HepG2 (cell line): ENCODE measurements around the gene PKP4. TPM values are rescaled to one million over a fixed set of nuclear protein-coding genes. Genes with fewer than 3 reads are reported as not detected.
"Not testable (repeated sequence)": the region's sequence is repeated elsewhere in the genome, so short reads cannot be mapped to it uniquely, and the experiment has no call there.

ENCODE experiments used
- ATAC-seq: fragments of 200-7000 bp; cut with Tn5 transposase; 3 replicates; pipeline ENCODE4 v1.9.1; 2020; ENCODE audit warnings: mild to moderate bottlenecking, moderate library complexity
- BruUV-seq: library from RNA; stranded (reverse); fragments of 400-500 nt; replicated peaks from 2 replicates; lab custom pipeline; 2021; lab: Mats Ljungman, UMichigan
- CTCF ChIA-PET: fragments of 300-600 bp; formaldehyde crosslinking; extraction: SDS; loops from one replicate; lab custom pipeline; 2021; ENCODE audit warnings: low total read pairs, inconsistent platforms, low intra/inter-chr PET ratio; lab: Yijun Ruan, JAX
- POLR2A ChIA-PET: fragments of 350-600 bp; sonication (Branson Sonifier 250); formaldehyde crosslinking; loops from one replicate; lab custom pipeline; 2020; ENCODE audit warnings: antibody characterized with exemption, inconsistent platforms; lab: Yijun Ruan, JAX
- DNase-seq: peaks from one replicate; pipeline ENCODE4 v3.0.0-alpha.2; 2015; ENCODE audit warnings: low spot score
- FAIRE-seq: peaks from 3 replicates; lab custom pipeline; 2011; peaks lifted over from hg19 to GRCh38; lab: Jason Lieb, UNC
- H2AFZ ChIP-seq: one replicate; pipeline ENCODE4 v1.6.1; 2011; ENCODE audit warnings: low read length, inconsistent platforms
- H3K27ac ChIP-seq: fragments of 300-600 bp; 3 replicates; pipeline ENCODE4 v1.8.0; 2011; ENCODE audit warnings: mixed run types, mild to moderate bottlenecking, mixed read lengths, low read length, inconsistent platforms; ENCODE audit not compliant: insufficient read depth; ENCODE audit errors: extremely low read length
- H3K27me3 ChIP-seq, 2 experiments: fragments of 200-600 bp in 1 of 2; 2 replicates in 1 of 2; 3 replicates in 1 of 2; pipeline versions ENCODE4 v1.6.0 to v1.8.0; 2011; ENCODE audit warnings: low read length in 2 of 2, mild to moderate bottlenecking in 2 of 2, moderate library complexity in 2 of 2, inconsistent platforms in 1 of 2; ENCODE audit not compliant: insufficient read depth in 2 of 2, control insufficient read depth in 1 of 2
- H3K36me3 ChIP-seq, 2 experiments: fragments of 200-600 bp in 1 of 2; replicated peaks in 1 of 2; 2 replicates in 1 of 2; 3 replicates in 1 of 2; pipeline versions ENCODE4 v1.5.1 to v1.8.0; 2011; ENCODE audit warnings: low read length in 2 of 2, inconsistent platforms in 1 of 2; ENCODE audit not compliant: insufficient read depth in 2 of 2, control insufficient read depth in 1 of 2
- H3K4me1 ChIP-seq: 2 replicates; pipeline ENCODE4 v1.5.1; 2012; ENCODE audit warnings: low read length, inconsistent platforms; ENCODE audit not compliant: insufficient read depth
- H3K4me2 ChIP-seq: 2 replicates; pipeline ENCODE4 v1.6.0; 2011; ENCODE audit warnings: low read depth, low read length, inconsistent platforms
- H3K4me3 ChIP-seq, 3 experiments: fragments of 200-600 bp in 1 of 3; sonication (generic), shearing (Covaris generic) in 1 of 3; replicated peaks in 1 of 3; 2 replicates each; pipeline ENCODE4 v1.5.1; 2011 to 2016; ENCODE audit warnings: low read length in 3 of 3, inconsistent platforms in 2 of 3, low read depth in 2 of 3, mild to moderate bottlenecking in 2 of 3, control low read depth in 1 of 3, mixed read lengths in 1 of 3; ENCODE audit not compliant: insufficient read depth in 1 of 3
- H3K79me2 ChIP-seq: one replicate; pipeline ENCODE4 v1.6.1; 2011; ENCODE audit warnings: low read length, inconsistent platforms; ENCODE audit not compliant: insufficient read depth
- H3K9ac ChIP-seq: 2 replicates; pipeline ENCODE4 v1.6.0; 2011; ENCODE audit warnings: mild to moderate bottlenecking, low read depth, low read length, inconsistent platforms; ENCODE audit not compliant: insufficient read depth
- H3K9me3 ChIP-seq: 2 replicates; pipeline ENCODE4 v1.5.1; 2012; ENCODE audit warnings: mild to moderate bottlenecking, low read length
- H4K20me1 ChIP-seq: 2 replicates; pipeline ENCODE4 v1.6.0; 2011; ENCODE audit warnings: inconsistent platforms, mild to moderate bottlenecking, low read length, moderate library complexity; ENCODE audit not compliant: insufficient read depth
- AGO1 ChIP-seq: fragments of 200-400 bp; formaldehyde crosslinking; IDR thresholded peaks from 2 replicates; pipeline ENCODE4 v1.6.1; 2017; ENCODE audit warnings: mild to moderate bottlenecking, low read depth, low read length, moderate library complexity; ENCODE audit not compliant: poor library complexity, severe bottlenecking
- ATAD3A ChIP-seq: sonication (generic); formaldehyde crosslinking; IDR thresholded peaks from 2 replicates; pipeline ENCODE4 v1.4.0; 2020; ENCODE audit warnings: missing genetic modification reagents
- GABPB1 ChIP-seq: IDR thresholded peaks from 2 replicates; pipeline ENCODE4 v1.6.1; 2016; ENCODE audit warnings: mild to moderate bottlenecking, missing genetic modification reagents, moderate library complexity, missing compliant biosample characterization
- HNF4G ChIP-seq, 2 experiments: sonication (generic) in 1 of 2; formaldehyde crosslinking in 1 of 2; IDR thresholded peaks; 2 replicates each; pipeline versions ENCODE4 v1.4.0 to v1.6.1; 2011 to 2020; ENCODE audit warnings: borderline replicate concordance in 2 of 2, low read depth in 2 of 2, mild to moderate bottlenecking in 2 of 2, low read length in 1 of 2, missing genetic modification reagents in 1 of 2, moderate library complexity in 1 of 2
- MAFF ChIP-seq: IDR thresholded peaks from 2 replicates; pipeline ENCODE4 v1.6.1; 2011; ENCODE audit warnings: low read depth, low read length, improper control_type of control experiment
- MAFK ChIP-seq, 2 experiments: IDR thresholded peaks in 1 of 2; conservative IDR thresholded peaks in 1 of 2; 2 replicates each; pipeline ENCODE4 v1.6.1; 2011; ENCODE audit warnings: improper control_type of control experiment in 2 of 2, low read length in 2 of 2
- PRPF4 ChIP-seq: fragments of 200-400 bp; formaldehyde crosslinking; IDR thresholded peaks from 2 replicates; pipeline ENCODE4 v1.6.1; 2016; ENCODE audit warnings: low read length, low read depth; ENCODE audit not compliant: poor library complexity, severe bottlenecking
- RAD51 ChIP-seq: fragments of 450-650 bp; IDR thresholded peaks from 2 replicates; pipeline ENCODE4 v1.6.1; 2016; ENCODE audit warnings: borderline replicate concordance
- ZBTB38 ChIP-seq: sonication (generic); formaldehyde crosslinking; IDR thresholded peaks from 2 replicates; pipeline ENCODE4 v1.5.1; 2020; ENCODE audit warnings: mild to moderate bottlenecking, missing genetic modification reagents
- ZBTB7B ChIP-seq: sonication (generic); formaldehyde crosslinking; IDR thresholded peaks from 2 replicates; pipeline ENCODE4 v1.4.0; 2020; ENCODE audit warnings: missing genetic modification reagents
- ZNF550 ChIP-seq: sonication (generic); formaldehyde crosslinking; IDR thresholded peaks from 2 replicates; pipeline ENCODE4 v1.4.0; 2020; ENCODE audit warnings: mild to moderate bottlenecking, missing genetic modification reagents, borderline replicate concordance
- WGBS: methylation state at CpG from one replicate; pipeline ENCODE4 v1.1.6; 2017; ENCODE audit warnings: low lambda C conversion rate; 5-methylcytosine and 5-hydroxymethylcytosine counted together
- in situ Hi-C: cut with HindIII; loops from 2 replicates; pipeline ENCODE4 v1.10.0; 2017; ENCODE audit warnings: low pct_unique_long_range_greater_than_20kb; ENCODE audit not compliant: extremely low pct_ligation_motif_present
- intact Hi-C: fragments of 100-400 bp; cut with micrococcal nuclease; formaldehyde crosslinking; loops from one replicate; pipeline ENCODE4 v1.10.0; 2022; ENCODE audit not compliant: unreplicated experiment
- polyA plus RNA-seq, 8 experiments: library from polyadenylated mRNA; depleted of rRNA in 3 of 8; stranded (reverse) in 7 of 8; unstranded in 1 of 8; fragments of >200 nt; fragmentation: Illumina TruSeq in 4 of 8; extraction: Trizol in 4 of 8; gene quantifications; 2 replicates each; pipeline versions ENCODE4 v1.2.1 to v1.2.3, GENCODE V29; 2011 to 2016; ENCODE audit warnings: low read depth in 4 of 8, missing spikeins in 1 of 8, mixed read lengths in 1 of 8; ENCODE audit not compliant: insufficient read depth in 1 of 8
- total RNA-seq, 5 experiments: library from RNA; depleted of rRNA; stranded (reverse); fragments of >200 nt; fragmentation: Illumina TruSeq; extraction: Trizol; gene quantifications; 2 replicates each; pipeline ENCODE4 v1.2.3, GENCODE V29; 2016; ENCODE audit warnings: low read depth in 1 of 5
- TF ChIP-seq, protein P1 (sequence below): sonication (generic); formaldehyde crosslinking; IDR thresholded peaks from 2 replicates; pipeline ENCODE4 v1.4.0; 2020; ENCODE audit warnings: missing genetic modification reagents

PKP4 gene
- total and polyA plus RNA-seq, 2 of the 13 experiments (the other 11 are each of a cell fraction or from before 2014, with no cell fraction given), result 80.9 to 90.5 TPM

DNA sequence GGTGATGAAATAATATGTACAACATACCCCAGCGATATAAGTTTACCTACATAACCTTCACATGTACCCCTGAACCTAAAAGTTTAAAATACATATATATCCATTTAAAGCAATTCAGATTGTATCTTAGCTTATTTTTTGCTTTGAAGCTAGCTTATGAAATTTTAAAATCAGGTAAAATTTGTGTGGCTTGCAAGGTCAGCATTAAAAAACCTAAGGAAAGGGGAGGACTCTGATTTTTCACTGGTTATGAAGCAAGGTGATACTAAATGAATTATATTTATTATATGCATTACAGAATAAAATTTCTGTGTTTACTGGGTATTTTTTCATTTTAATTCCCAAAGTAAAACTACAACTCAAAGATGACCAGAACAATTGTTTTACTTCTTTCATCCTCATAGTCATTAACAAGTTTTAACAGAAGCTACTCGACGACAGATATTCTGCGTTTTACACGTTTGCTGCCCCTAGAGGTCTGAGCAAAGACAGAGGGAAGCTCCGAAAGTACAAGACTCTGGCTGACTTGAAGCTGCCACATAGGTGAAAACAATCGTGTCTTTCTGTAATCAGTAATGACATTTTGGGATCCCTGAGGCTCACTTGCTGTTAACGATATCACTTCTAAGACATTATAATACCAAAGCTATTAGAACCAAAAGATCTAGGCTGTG lies 17.1 kb downstream of the PKP4 start:
- peak; percentile 56; the same call in 1 of the 3 replicates for ATAC-seq

DNA sequence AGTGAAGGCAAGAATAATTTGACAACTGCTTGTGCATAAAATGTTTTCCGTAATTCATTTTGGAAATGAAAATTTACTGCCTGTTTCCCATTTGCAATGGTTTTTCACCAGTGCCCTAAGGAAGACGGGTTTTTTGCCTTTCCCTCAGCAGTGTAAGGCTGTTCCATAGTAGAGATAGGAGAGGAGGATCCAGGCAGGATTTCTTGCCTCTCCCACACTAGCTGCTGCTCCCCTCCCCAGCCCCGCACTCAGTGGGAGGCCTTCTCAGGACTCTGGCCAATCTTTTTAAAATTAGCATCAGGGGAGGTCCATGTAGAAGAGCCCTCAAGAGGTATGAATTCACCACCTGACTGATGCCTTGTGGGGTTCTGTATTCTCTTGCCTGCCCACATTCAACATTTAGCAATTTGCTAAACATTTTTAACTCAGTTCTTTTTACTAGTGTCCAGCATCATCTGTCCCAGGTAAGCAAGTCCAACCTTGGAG lies 17.8 kb downstream of the PKP4 start:
- H3K9me3 ChIP-seq, CTCF ChIA-PET, intact Hi-C loops, H3K27ac ChIP-seq, H3K4me1 ChIP-seq, DNase-seq, POLR2A ChIA-PET, H3K4me2 ChIP-seq, H3K27me3 ChIP-seq, BruUV-seq, H3K4me3 ChIP-seq, H3K9ac ChIP-seq, H2AFZ ChIP-seq: not testable (repeated sequence)
- Histone ChIP-seq H4K20me1 (peaks cover 13% of the 10 kb centered on the region), H3K79me2 (peaks cover 72% of the 10 kb centered on the region), H3K36me3 (peaks cover 3 to 33% of the 10 kb centered on the region in 2 experiments)
- 100% methylated on average over 3 of the region's 3 CpGs for WGBS
- in situ Hi-C loops, result loop anchor here (25.0 kb wide), 1 partner anchor 263 kb away; no protein-coding TSS in a partner anchor
- peak; percentile 44 for ATAC-seq
- peak; percentile 18 for FAIRE-seq

More for the DNA sequence above, 17.1 kb downstream of the PKP4 start:
- Histone ChIP-seq H3K4me2 (no peak overlapping the region), H3K27me3 (no peaks in the 10 kb centered on the region), H3K79me2 (peaks cover 74% of the 10 kb centered on the region), H3K27ac (no peak overlapping the region), H2AFZ (no peak overlapping the region), H3K36me3 (peaks cover 3 to 34% of the 10 kb centered on the region in 2 experiments), H3K4me1 (0 out of 2 replicates have a peak, but pooled peaks cover 5% of the 10 kb centered on the region), H3K9ac (no peak overlapping the region), H4K20me1 (peaks cover 13% of the 10 kb centered on the region; the same call in 1 of the 2 replicates), H3K4me3 (no peak overlapping the region), H3K9me3 (no peaks in the 10 kb centered on the region)
- intact Hi-C loops, result no loop called here
- CTCF ChIA-PET, result no interaction called here
- TF ChIP-seq MAFF (peak; percentile 73), HNF4G (IDR thresholded peaks at IDR 0.05; ENCODE audit: borderline replicate concordance, low read depth, low read length) (no peak), HNF4G (CRISPR knock-in tag; IDR thresholded peaks at IDR 0.05; ENCODE audit: borderline replicate concordance, low read depth) (no peak), AGO1 (no peak), ZBTB7B (no peak), PRPF4 (peak; percentile 77), GABPB1 (no peak), ZBTB38 (CRISPR knock-in tag) (0 out of 2 replicates have a peak, but pooled peaks have one; percentile 30), RAD51 (no peak), ZNF550 (no peak), ATAD3A (CRISPR knock-in tag) (no peak), MAFK (conservative IDR thresholded peaks at IDR 0.05 in 1 of 2, IDR thresholded peaks at IDR 0.05 in 1 of 2; ENCODE audit: low read length in 2 of 2) (peak; percentile 56 to 81; a peak in 3 of 4 replicates)
- TF ChIP-seq, protein P1, sequence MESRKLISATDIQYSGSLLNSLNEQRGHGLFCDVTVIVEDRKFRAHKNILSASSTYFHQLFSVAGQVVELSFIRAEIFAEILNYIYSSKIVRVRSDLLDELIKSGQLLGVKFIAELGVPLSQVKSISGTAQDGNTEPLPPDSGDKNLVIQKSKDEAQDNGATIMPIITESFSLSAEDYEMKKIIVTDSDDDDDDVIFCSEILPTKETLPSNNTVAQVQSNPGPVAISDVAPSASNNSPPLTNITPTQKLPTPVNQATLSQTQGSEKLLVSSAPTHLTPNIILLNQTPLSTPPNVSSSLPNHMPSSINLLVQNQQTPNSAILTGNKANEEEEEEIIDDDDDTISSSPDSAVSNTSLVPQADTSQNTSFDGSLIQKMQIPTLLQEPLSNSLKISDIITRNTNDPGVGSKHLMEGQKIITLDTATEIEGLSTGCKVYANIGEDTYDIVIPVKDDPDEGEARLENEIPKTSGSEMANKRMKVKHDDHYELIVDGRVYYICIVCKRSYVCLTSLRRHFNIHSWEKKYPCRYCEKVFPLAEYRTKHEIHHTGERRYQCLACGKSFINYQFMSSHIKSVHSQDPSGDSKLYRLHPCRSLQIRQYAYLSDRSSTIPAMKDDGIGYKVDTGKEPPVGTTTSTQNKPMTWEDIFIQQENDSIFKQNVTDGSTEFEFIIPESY (CRISPR knock-in tag), result no peak
- FAIRE-seq, result no peak
- DNase-seq, result no peak
- WGBS, result 93% methylated on average over 8 of the region's 8 CpGs
- BruUV-seq, result no TSS peak
- in situ Hi-C loops, result loop anchor here (25.0 kb wide), 1 partner anchor 263 kb away; no protein-coding TSS in a partner anchor
- POLR2A ChIA-PET, result no interaction called here
